GM12892 (cell line): ENCODE measurements around the gene ARMC3.
"Not testable (repeated sequence)": the region's sequence is repeated elsewhere in the genome, so short reads cannot be mapped to it uniquely, and the experiment has no call there.

Experiments
- POLR2A ChIP-seq: IDR thresholded peaks from 2 replicates; pipeline ENCODE4 v1.6.1; 2011; ENCODE audit warnings: low read depth, low read length, control low read depth
- POLR2AphosphoS5 ChIP-seq: IDR thresholded peaks from 2 replicates; pipeline ENCODE4 v1.6.1; 2011; ENCODE audit warnings: low read depth, low read length, control low read depth
- TAF1 ChIP-seq: IDR thresholded peaks from 2 replicates; pipeline ENCODE4 v1.6.1; 2011; ENCODE audit warnings: low read depth, mild to moderate bottlenecking, control low read depth, low read length, borderline replicate concordance

DNA sequence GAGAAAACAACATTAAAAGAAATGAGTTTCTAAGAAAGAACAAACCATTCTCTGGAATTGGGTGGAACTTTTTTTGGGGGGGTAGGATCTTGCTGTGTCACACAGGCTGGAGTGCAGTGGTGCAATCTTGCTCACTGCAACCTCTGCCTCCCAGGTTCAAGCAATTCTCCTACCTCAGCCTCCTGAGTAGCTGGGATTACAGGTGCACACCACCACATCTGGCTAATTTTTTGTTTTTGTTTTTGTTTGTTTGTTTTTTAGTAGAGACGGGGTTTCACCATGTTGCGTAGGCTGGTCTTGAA lies 136.9 kb downstream of the ARMC3 start:
- not testable (repeated sequence) for TF ChIP-seq POLR2AphosphoS5, POLR2A, TAF1
